IMR-90 (cell line): ENCODE results near the gene CRTAP. TPM values are rescaled to one million over a fixed set of nuclear protein-coding genes. Genes with fewer than 3 reads are reported as not detected.
A peak's percentile ranks its signal among the peaks of the same experiment; 100 is the strongest.

ENCODE experiments used
- ATAC-seq: fragments of 200-7000 bp; cut with Tn5 transposase; 2 replicates; pipeline ENCODE4 v1.9.1; 2020; ENCODE audit warnings: low read depth, mild to moderate bottlenecking, moderate library complexity
- BruUV-seq: library from RNA; stranded (reverse); fragments of 400-500 nt; replicated peaks from 2 replicates; lab custom pipeline; 2021; lab: Mats Ljungman, UMichigan
- CTCF ChIA-PET: fragments of 300-600 bp; formaldehyde crosslinking; extraction: SDS; loops from one replicate; lab custom pipeline; 2021; ENCODE audit warnings: antibody characterized with exemption; lab: Yijun Ruan, JAX
- POLR2A ChIA-PET: fragments of 300-600 bp; sonication (Branson Sonifier 250); formaldehyde crosslinking; loops from one replicate; lab custom pipeline; 2022; ENCODE audit warnings: antibody characterized with exemption; ENCODE audit not compliant: unreplicated experiment; lab: Charles Lee
- DNase-seq: peaks from one replicate; pipeline ENCODE4 v3.0.0; 2013
- H2AFZ ChIP-seq: replicated peaks from 2 replicates; pipeline ENCODE3; 2013; ENCODE audit warnings: low read length, mild to moderate bottlenecking; ENCODE audit not compliant: poor library complexity
- H2AK5ac ChIP-seq: 2 replicates; pipeline ENCODE4 v1.6.1; 2013; ENCODE audit warnings: low read depth, low read length, inconsistent platforms
- H2AK9ac ChIP-seq: replicated peaks from 2 replicates; pipeline ENCODE3; 2013; ENCODE audit warnings: mild to moderate bottlenecking, low read depth, low read length, moderate library complexity; ENCODE audit not compliant: poor library complexity
- H2BK120ac ChIP-seq: 2 replicates; pipeline ENCODE4 v1.6.1; 2013; ENCODE audit warnings: low read depth, low read length, inconsistent platforms
- H2BK15ac ChIP-seq: 3 replicates; pipeline ENCODE4 v1.6.1; 2013; ENCODE audit warnings: low read depth, low read length, inconsistent platforms
- H2BK20ac ChIP-seq: 2 replicates; pipeline ENCODE4 v1.6.1; 2013; ENCODE audit warnings: low read depth, mild to moderate bottlenecking, inconsistent platforms, low read length, moderate library complexity
- H2BK5ac ChIP-seq: 2 replicates; pipeline ENCODE4 v1.6.1; 2013; ENCODE audit warnings: mild to moderate bottlenecking, low read depth, low read length, inconsistent platforms; ENCODE audit not compliant: poor library complexity, severe bottlenecking
- H3K14ac ChIP-seq: replicated peaks from 2 replicates; pipeline ENCODE4 v1.6.1; 2013; ENCODE audit warnings: low read depth, low read length, inconsistent platforms
- H3K18ac ChIP-seq: 2 replicates; pipeline ENCODE4 v1.6.1; 2013; ENCODE audit warnings: low read depth, low read length, control low read depth
- H3K23ac ChIP-seq: 2 replicates; pipeline ENCODE4 v1.6.1; 2013; ENCODE audit warnings: low read depth, low read length, inconsistent platforms
- H3K27ac ChIP-seq: 2 replicates; pipeline ENCODE4 v1.5.1; 2013; ENCODE audit warnings: mild to moderate bottlenecking, control low read depth, low read length; ENCODE audit not compliant: insufficient read depth
- H3K27me3 ChIP-seq: 2 replicates; pipeline ENCODE4 v1.6.1; 2013; ENCODE audit warnings: low read length; ENCODE audit not compliant: control insufficient read depth, insufficient read depth
- H3K36me3 ChIP-seq: 2 replicates; pipeline ENCODE4 v1.6.1; 2013; ENCODE audit warnings: low read length, mixed read lengths; ENCODE audit not compliant: control insufficient read depth, insufficient read depth
- H3K4ac ChIP-seq: 2 replicates; pipeline ENCODE4 v1.6.1; 2013; ENCODE audit warnings: low read depth, low read length, inconsistent platforms
- H3K4me1 ChIP-seq: 2 replicates; pipeline ENCODE4 v1.6.1; 2013; ENCODE audit warnings: low read length, mixed read lengths; ENCODE audit not compliant: control insufficient read depth, insufficient read depth
- H3K4me2 ChIP-seq: 2 replicates; pipeline ENCODE4 v1.6.1; 2013; ENCODE audit warnings: low read depth, mild to moderate bottlenecking, control low read depth, low read length, moderate library complexity
- H3K4me3 ChIP-seq: 2 replicates; pipeline ENCODE4 v1.5.1; 2013; ENCODE audit warnings: low read depth, mild to moderate bottlenecking, control low read depth, low read length, moderate library complexity; ENCODE audit not compliant: insufficient read depth
- H3K56ac ChIP-seq: 2 replicates; pipeline ENCODE4 v1.6.1; 2013; ENCODE audit warnings: low read length, inconsistent platforms; ENCODE audit not compliant: insufficient read depth; ENCODE audit errors: extremely low read depth
- H3K79me1 ChIP-seq, 2 experiments: 2 replicates each; pipeline ENCODE4 v1.6.1; 2013; ENCODE audit warnings: low read length in 2 of 2, inconsistent platforms in 1 of 2, low read depth in 1 of 2
- H3K9ac ChIP-seq: 2 replicates; pipeline ENCODE4 v1.6.1; 2013; ENCODE audit warnings: low read depth, low read length, control low read depth
- H3K9me1 ChIP-seq: 2 replicates; pipeline ENCODE4 v1.6.1; 2013; ENCODE audit warnings: low read length, inconsistent platforms; ENCODE audit not compliant: insufficient read depth
- H3K9me3 ChIP-seq: 2 replicates; pipeline ENCODE4 v1.6.1; 2013; ENCODE audit warnings: low read length; ENCODE audit not compliant: control insufficient read depth, insufficient read depth
- H4K20me1 ChIP-seq: 2 replicates; pipeline ENCODE4 v1.6.1; 2013; ENCODE audit warnings: low read length, inconsistent platforms; ENCODE audit not compliant: insufficient read depth
- H4K5ac ChIP-seq: 2 replicates; pipeline ENCODE4 v1.6.1; 2013; ENCODE audit warnings: mild to moderate bottlenecking, low read depth, low read length, control low read depth
- H4K8ac ChIP-seq, 2 experiments: 2 replicates each; pipeline ENCODE4 v1.6.1; 2013; ENCODE audit warnings: low read depth in 2 of 2, low read length in 2 of 2, control low read depth in 1 of 2, inconsistent platforms in 1 of 2
- H4K91ac ChIP-seq: 2 replicates; pipeline ENCODE4 v1.6.1; 2013; ENCODE audit warnings: low read depth, low read length, inconsistent platforms; ENCODE audit not compliant: insufficient read depth
- CEBPB ChIP-seq: IDR thresholded peaks from 2 replicates; pipeline ENCODE4 v1.6.1; 2012; ENCODE audit warnings: low read depth, low read length, improper control_type of control experiment
- MAZ ChIP-seq: IDR thresholded peaks from 2 replicates; pipeline ENCODE4 v1.6.1; 2012; ENCODE audit warnings: low read depth, mild to moderate bottlenecking, low read length, improper control_type of control experiment, moderate library complexity, borderline replicate concordance
- MXI1 ChIP-seq: IDR thresholded peaks from 2 replicates; pipeline ENCODE4 v1.6.1; 2012; ENCODE audit warnings: low read depth, mild to moderate bottlenecking, low read length, moderate library complexity, borderline replicate concordance
- RAD21 ChIP-seq: IDR thresholded peaks from 2 replicates; pipeline ENCODE4 v1.6.1; 2012; ENCODE audit warnings: low read length, improper control_type of control experiment
- RCOR1 ChIP-seq: IDR thresholded peaks from 2 replicates; pipeline ENCODE4 v1.6.1; 2012; ENCODE audit warnings: mild to moderate bottlenecking, low read length, improper control_type of control experiment; ENCODE audit not compliant: insufficient replicate concordance
- SMC3 ChIP-seq: fragments of 150-350 bp; IDR thresholded peaks from 2 replicates; pipeline ENCODE4 v1.6.1; 2016; ENCODE audit warnings: low read depth, mild to moderate bottlenecking, antibody characterized with exemption, low read length, moderate library complexity
- WGBS, 2 experiments: methylation state at CpG; one replicate each; pipeline versions ENCODE4 v1.1.5 to v1.1.7; 2013; ENCODE audit warnings: missing lambda C conversion rate in 2 of 2; ENCODE audit not compliant: insufficient read length in 1 of 2; ENCODE audit errors: extremely low coverage in 2 of 2; 5-methylcytosine and 5-hydroxymethylcytosine counted together
- dilution Hi-C: fragments of 300-500 bp; cut with HindIII; formaldehyde crosslinking; loops from one replicate; pipeline ENCODE4 v1.14.3; 2018; ENCODE audit warnings: low sequenced_read_pairs; ENCODE audit not compliant: unreplicated experiment
- in situ Hi-C: fragments of 300-500 bp; cut with MboI; formaldehyde crosslinking; loops from 3 replicates; pipeline ENCODE4 v1.14.3; 2019; ENCODE audit warnings: low sequenced_read_pairs, inconsistent platforms, mixed read lengths
- intact Hi-C: fragments of 100-400 bp; cut with micrococcal nuclease; formaldehyde crosslinking; loops from 2 replicates; pipeline ENCODE4 v1.10.0; 2022
- polyA plus RNA-seq, 3 experiments: library from polyadenylated mRNA; depleted of rRNA; stranded (reverse); fragments of >200 nt; gene quantifications; 2 replicates each; pipeline ENCODE4 v1.2.3, GENCODE V29; 2012; ENCODE audit warnings: low replicate concordance in 1 of 3
- total RNA-seq: library from RNA; depleted of rRNA; stranded (reverse); fragments of >200 nt; gene quantifications from 2 replicates; pipeline ENCODE4 v1.2.3, GENCODE V29; 2012
- TF ChIP-seq, protein P1 (sequence below): conservative IDR thresholded peaks from 2 replicates; pipeline ENCODE4 v1.5.1; 2012; ENCODE audit warnings: mild to moderate bottlenecking, low read depth, low read length, improper control_type of control experiment

The CRTAP gene
- total and polyA plus RNA-seq, 2 of the 4 experiments (the other 2 are of a cell fraction): 108 to 205 TPM

DNA sequence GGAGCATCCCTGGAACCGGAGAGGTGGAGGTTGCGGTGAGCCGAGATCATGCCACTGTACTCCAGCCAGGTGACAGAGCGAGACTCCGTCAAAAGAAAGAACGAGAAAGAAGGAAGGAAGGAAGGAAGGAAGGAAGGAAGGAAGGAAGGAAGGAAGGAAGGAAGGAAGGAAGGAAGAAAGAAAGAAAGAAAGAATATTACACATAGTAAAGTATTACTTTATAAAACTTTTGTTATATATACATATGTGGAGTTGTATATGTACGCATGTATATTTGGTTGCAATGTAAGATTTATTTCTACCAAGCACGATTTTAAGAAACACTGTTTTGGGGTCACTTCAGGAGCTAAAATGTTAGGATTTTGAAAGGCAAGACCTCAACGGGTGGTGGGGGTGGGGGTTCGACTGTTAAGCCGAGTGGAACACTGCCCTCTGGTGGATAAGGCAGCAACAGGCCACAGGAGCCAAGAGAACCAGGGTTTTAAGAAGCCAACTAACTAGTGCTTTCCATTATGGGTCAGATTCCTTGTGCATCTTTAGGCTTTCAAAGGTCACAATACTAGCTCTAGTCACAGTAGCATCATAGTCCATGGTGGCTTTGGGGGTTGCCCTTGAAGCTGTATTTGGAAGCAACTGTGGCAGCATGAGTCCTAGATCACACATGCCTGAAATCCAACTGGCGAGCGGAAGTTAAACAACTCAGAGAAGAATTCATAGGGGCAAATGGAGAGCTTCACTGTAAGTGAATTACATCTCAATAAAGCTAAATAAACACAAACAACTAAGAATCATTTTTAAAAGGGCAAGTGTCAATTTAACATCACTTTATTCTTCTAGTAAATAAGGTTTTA, 39.4 kb upstream of the CRTAP start:
- TF ChIP-seq, protein P1, sequence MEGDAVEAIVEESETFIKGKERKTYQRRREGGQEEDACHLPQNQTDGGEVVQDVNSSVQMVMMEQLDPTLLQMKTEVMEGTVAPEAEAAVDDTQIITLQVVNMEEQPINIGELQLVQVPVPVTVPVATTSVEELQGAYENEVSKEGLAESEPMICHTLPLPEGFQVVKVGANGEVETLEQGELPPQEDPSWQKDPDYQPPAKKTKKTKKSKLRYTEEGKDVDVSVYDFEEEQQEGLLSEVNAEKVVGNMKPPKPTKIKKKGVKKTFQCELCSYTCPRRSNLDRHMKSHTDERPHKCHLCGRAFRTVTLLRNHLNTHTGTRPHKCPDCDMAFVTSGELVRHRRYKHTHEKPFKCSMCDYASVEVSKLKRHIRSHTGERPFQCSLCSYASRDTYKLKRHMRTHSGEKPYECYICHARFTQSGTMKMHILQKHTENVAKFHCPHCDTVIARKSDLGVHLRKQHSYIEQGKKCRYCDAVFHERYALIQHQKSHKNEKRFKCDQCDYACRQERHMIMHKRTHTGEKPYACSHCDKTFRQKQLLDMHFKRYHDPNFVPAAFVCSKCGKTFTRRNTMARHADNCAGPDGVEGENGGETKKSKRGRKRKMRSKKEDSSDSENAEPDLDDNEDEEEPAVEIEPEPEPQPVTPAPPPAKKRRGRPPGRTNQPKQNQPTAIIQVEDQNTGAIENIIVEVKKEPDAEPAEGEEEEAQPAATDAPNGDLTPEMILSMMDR: peak; percentile 86
- TF ChIP-seq SMC3 (peak; percentile 82), RCOR1 (no peak), RAD21 (peak; percentile 71), MAZ (peak; percentile 55; the same call in 1 of the 2 replicates), CEBPB (no peak), MXI1 (no peak)
- no peak overlapping the region for H2BK5ac ChIP-seq
- POLR2A ChIA-PET: no interaction called here

More for the DNA sequence above, 39.4 kb upstream of the CRTAP start:
- Histone ChIP-seq H2AK9ac (no peak overlapping the region), H2AK5ac (no peak overlapping the region), H2BK15ac (no peak overlapping the region), H3K9me3 (no peaks in the 10 kb centered on the region), H2BK20ac (no peak overlapping the region), H2AFZ (no peak overlapping the region), H3K9ac (no peak overlapping the region), H3K4me3 (no peak overlapping the region), H4K5ac (no peak overlapping the region), H3K4me2 (no peak overlapping the region), H3K27ac (no peak overlapping the region), H4K91ac (no peak overlapping the region), H3K56ac (no peak overlapping the region), H3K36me3 (peaks cover 9% of the 10 kb centered on the region; the same call in 1 of the 2 replicates), H3K4me1 (no peaks in the 10 kb centered on the region), H3K4ac (no peak overlapping the region), H3K79me1 (peaks cover 8 to 25% of the 10 kb centered on the region in 2 experiments; a peak in 2 of 4 replicates), H2BK120ac (no peak overlapping the region), H3K9me1 (peaks cover 2% of the 10 kb centered on the region; the same call in 1 of the 2 replicates), H4K8ac (no peak overlapping the region), H3K18ac (no peak overlapping the region), H4K20me1 (peaks cover 8% of the 10 kb centered on the region; the same call in 1 of the 2 replicates), H3K27me3 (no peaks in the 10 kb centered on the region), H3K14ac (no peak overlapping the region), H3K23ac (no peak overlapping the region)
- peak; percentile 91 for ATAC-seq
- CTCF ChIA-PET: interaction anchor here (0.6 to 1.8 kb wide), 14 partner anchors 10 to 300 kb away, joined by 3 to 7 read pairs (median 4); no protein-coding TSS in a partner anchor
- no CpG with 5 or more reads among the region's 13 CpGs for WGBS, 2 experiments
- dilution Hi-C loops: no loop called here
- intact Hi-C loops: loop anchor here (1.0 to 10.0 kb wide), 2 partner anchors 127 to 340 kb away; no protein-coding TSS in a partner anchor
- in situ Hi-C loops: loop anchor here (5.0 kb wide), 1 partner anchor 122 kb away; the partner anchor contains the start of gene CCR4
- BruUV-seq: no TSS peak
- peak; percentile 72 for DNase-seq
